CD4-positive, alpha-beta T cell (primary cell): Measurements from ENCODE around the gene OR8U1. TPM values are rescaled to one million over a fixed set of nuclear protein-coding genes. Genes with fewer than 3 reads are reported as not detected.

Experiments
- ATAC-seq: fragments of 200-7000 bp; cut with Tn5 transposase; one replicate; pipeline ENCODE4 v1.10.0; 2022; ENCODE audit warnings: mild to moderate bottlenecking; ENCODE audit not compliant: poor library complexity
- CTCF ChIA-PET: fragments of 350-600 bp; sonication (Branson Sonifier 250); formaldehyde crosslinking; loops from one replicate; lab custom pipeline; 2021; ENCODE audit warnings: antibody characterized with exemption, inconsistent platforms; lab: Charles Lee
- POLR2A ChIA-PET: fragments of 350-600 bp; sonication (Branson Sonifier 250); formaldehyde crosslinking; loops from one replicate; lab custom pipeline; 2021; ENCODE audit warnings: antibody characterized with exemption, inconsistent platforms; lab: Charles Lee
- DNase-seq, 14 experiments: peaks; one replicate each; pipeline ENCODE4 v3.0.0-alpha.2; 2013 to 2020; ENCODE audit warnings: mixed read lengths in 2 of 14
- H3K27ac ChIP-seq, 2 donors: one replicate each; pipeline versions ENCODE4 v1.5.1 to v1.7.0; 2013; ENCODE audit warnings: low read length in 2 of 2, low read depth in 1 of 2, mild to moderate bottlenecking in 1 of 2
- H3K27me3 ChIP-seq, 2 experiments: 1 replicate in 1 of 2; 2 replicates in 1 of 2; pipeline versions ENCODE4 v1.6.1 to v1.7.0; 2013; ENCODE audit warnings: low read length in 2 of 2, control low read depth in 1 of 2, mild to moderate bottlenecking in 1 of 2, moderate library complexity in 1 of 2; ENCODE audit not compliant: insufficient read depth in 2 of 2, control insufficient read depth in 1 of 2
- H3K36me3 ChIP-seq: one replicate; pipeline ENCODE4 v1.6.1; 2013; ENCODE audit warnings: low read length, control low read depth; ENCODE audit not compliant: insufficient read depth
- H3K4me1 ChIP-seq: one replicate; pipeline ENCODE4 v1.6.1; 2013; ENCODE audit warnings: low read length, control low read depth; ENCODE audit not compliant: insufficient read depth
- H3K4me3 ChIP-seq: one replicate; pipeline ENCODE4 v1.5.1; 2013; ENCODE audit warnings: mild to moderate bottlenecking, low read length, moderate library complexity
- H3K9me3 ChIP-seq, 2 experiments: 1 replicate in 1 of 2; 2 replicates in 1 of 2; pipeline versions ENCODE4 v1.6.1 to v1.7.0; 2013; ENCODE audit warnings: low read length in 2 of 2, mild to moderate bottlenecking in 2 of 2, control low read depth in 1 of 2, moderate library complexity in 1 of 2; ENCODE audit not compliant: control insufficient read depth in 1 of 2, insufficient read depth in 1 of 2
- H3K27ac Mint-ChIP-seq: one replicate; pipeline ENCODE4 v1.8.0; 2020; ENCODE audit warnings: mixed read lengths
- H3K27me3 Mint-ChIP-seq: one replicate; pipeline ENCODE4 v1.8.0; 2021; ENCODE audit warnings: mixed read lengths
- H3K36me3 Mint-ChIP-seq: one replicate; pipeline ENCODE4 v1.8.0; 2021; ENCODE audit warnings: low read depth, mixed read lengths
- H3K4me1 Mint-ChIP-seq: one replicate; pipeline ENCODE4 v1.8.0; 2021; ENCODE audit warnings: low read depth, mixed read lengths
- H3K4me3 Mint-ChIP-seq: one replicate; pipeline ENCODE4 v1.8.0; 2020; ENCODE audit warnings: mild to moderate bottlenecking, mixed read lengths
- H3K9me3 Mint-ChIP-seq: one replicate; pipeline ENCODE4 v1.8.0; 2020; ENCODE audit warnings: mixed read lengths
- intact Hi-C, 2 experiments: fragments of 100-400 bp; cut with DNase I in 1 of 2; cut with micrococcal nuclease in 1 of 2; formaldehyde crosslinking; loops; one replicate each; pipeline versions ENCODE4 v1.15.1 to v1.9.0; 2023 to 2025; cut with DNase I, micrococcal nuclease
- total RNA-seq, 174 experiments: library from RNA in 2 of 174; stranded (reverse) in 2 of 174; gene quantifications; one replicate each; pipeline ENCODE4 v1.2.3 and lab custom pipeline; 2021 to 2026
- TF ChIP-seq, protein P1 (sequence below): fragments of 200-600 bp; IDR thresholded peaks from one replicate; pipeline ENCODE4 v1.8.0; 2022; ENCODE audit warnings: antibody characterized with exemption, mild to moderate bottlenecking

Gene OR8U1
- total RNA-seq, 2 experiments from 2014 or later: not detected

GRCh38 chr11:56340289-56340688 is 35.1 kb upstream of the OR8U1 start:
- Mint-ChIP-seq H3K27me3 (no peaks in the 10 kb centered on the region), H3K27ac (no peak overlapping the region), H3K4me3 (no peak overlapping the region), H3K4me1 (no peaks in the 10 kb centered on the region), H3K9me3 (peaks cover 11% of the 10 kb centered on the region), H3K36me3 (no peaks in the 10 kb centered on the region)
- intact Hi-C loops: no loop called here
- H3K4me3 ChIP-seq: no peak overlapping the region
- DNase-seq (no peak), ATAC-seq (no peak)
- no peak overlapping the region for H3K27ac ChIP-seq
- no peaks in the 10 kb centered on the region for H3K27me3 ChIP-seq
- H3K36me3 ChIP-seq: no peaks in the 10 kb centered on the region
- no peaks in the 10 kb centered on the region for H3K4me1 ChIP-seq
- ChIA-PET CTCF (no interaction called here), POLR2A (no interaction called here)
- peaks cover 0 to 6% of the 10 kb centered on the region in 2 experiments for H3K9me3 ChIP-seq
- TF ChIP-seq, protein P1, sequence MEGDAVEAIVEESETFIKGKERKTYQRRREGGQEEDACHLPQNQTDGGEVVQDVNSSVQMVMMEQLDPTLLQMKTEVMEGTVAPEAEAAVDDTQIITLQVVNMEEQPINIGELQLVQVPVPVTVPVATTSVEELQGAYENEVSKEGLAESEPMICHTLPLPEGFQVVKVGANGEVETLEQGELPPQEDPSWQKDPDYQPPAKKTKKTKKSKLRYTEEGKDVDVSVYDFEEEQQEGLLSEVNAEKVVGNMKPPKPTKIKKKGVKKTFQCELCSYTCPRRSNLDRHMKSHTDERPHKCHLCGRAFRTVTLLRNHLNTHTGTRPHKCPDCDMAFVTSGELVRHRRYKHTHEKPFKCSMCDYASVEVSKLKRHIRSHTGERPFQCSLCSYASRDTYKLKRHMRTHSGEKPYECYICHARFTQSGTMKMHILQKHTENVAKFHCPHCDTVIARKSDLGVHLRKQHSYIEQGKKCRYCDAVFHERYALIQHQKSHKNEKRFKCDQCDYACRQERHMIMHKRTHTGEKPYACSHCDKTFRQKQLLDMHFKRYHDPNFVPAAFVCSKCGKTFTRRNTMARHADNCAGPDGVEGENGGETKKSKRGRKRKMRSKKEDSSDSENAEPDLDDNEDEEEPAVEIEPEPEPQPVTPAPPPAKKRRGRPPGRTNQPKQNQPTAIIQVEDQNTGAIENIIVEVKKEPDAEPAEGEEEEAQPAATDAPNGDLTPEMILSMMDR: no peak

DNA sequence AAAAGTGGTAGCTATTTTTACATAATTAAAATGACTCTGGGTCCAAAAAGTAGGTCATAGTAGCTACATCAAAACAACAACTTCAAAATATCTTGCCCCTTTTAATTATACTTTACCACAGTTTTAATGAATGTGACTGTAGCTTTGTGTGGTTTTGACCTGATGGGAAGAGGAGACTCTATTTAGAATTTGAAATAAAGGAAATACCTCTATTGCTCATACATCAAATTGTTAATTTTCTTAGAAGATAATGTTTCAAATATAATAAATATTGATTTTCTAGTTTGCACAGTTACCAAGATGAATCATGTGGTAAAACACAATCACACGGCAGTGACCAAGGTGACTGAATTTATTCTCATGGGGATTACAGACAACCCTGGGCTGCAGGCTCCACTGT is 29.7 kb upstream of the OR8U1 start, which contains the start of gene OR8K1:
Gene OR8K1 (plus strand): TSS at position 301 of the 400 bp plus-strand sequence. CDS start 0 bp downstream, at position 301.
- H3K4me3 ChIP-seq: no peak within 1 kb of the TSS
- H3K27me3 ChIP-seq: no peaks in the 10 kb centered on the region
- H3K4me1 ChIP-seq: no peaks in the 10 kb centered on the region
- H3K9me3 Mint-ChIP-seq: peaks cover 10% of the 10 kb centered on the region
- H3K36me3 ChIP-seq: no peaks in the 10 kb centered on the region
- no peaks in the 10 kb centered on the region for H3K27me3 Mint-ChIP-seq
- no peak within 1 kb of the TSS for H3K4me3 Mint-ChIP-seq
- H3K27ac Mint-ChIP-seq: no peak within 1 kb of the TSS
- H3K27ac ChIP-seq: no peak within 1 kb of the TSS
- ATAC-seq: no peak
- no peaks in the 10 kb centered on the region for H3K36me3 Mint-ChIP-seq
- H3K9me3 ChIP-seq: peaks cover 6 to 7% of the 10 kb centered on the region in 2 experiments
- TF ChIP-seq, protein P1: no peak
- no peaks in the 10 kb centered on the region for H3K4me1 Mint-ChIP-seq
- intact Hi-C loops: no loop called here
- CTCF ChIA-PET: interaction anchor here (0.6 kb wide), 1 partner anchor 140 kb away, joined by 4 read pairs; no protein-coding TSS in a partner anchor
- DNase-seq: no peak
- POLR2A ChIA-PET: no interaction called here

DNA sequence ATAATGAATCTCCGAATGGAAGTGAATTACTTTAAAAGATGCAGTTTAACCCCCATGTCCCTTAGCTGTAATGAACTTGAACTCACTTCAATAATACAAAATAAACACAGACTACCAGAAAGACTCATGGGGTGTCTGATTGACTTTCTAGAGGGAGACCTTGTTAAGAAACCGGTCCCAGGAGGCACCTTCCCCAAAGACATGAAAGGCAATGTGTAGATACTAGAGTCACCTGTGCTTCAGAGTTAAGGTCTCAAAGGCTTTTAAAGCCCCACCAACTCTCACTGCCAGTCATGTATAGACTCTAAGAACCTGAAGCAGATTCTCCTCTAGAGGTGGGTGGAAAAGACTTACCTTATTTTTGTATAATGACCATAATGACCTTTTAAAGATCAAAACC is 21.4 kb upstream of the OR8U1 start, which contains the start of gene OR8J1:
Gene OR8J1 (plus strand): TSS at position 301 of the 400 bp plus-strand sequence. CDS start 5,956 bp downstream, outside the sequence.
- H3K4me1 Mint-ChIP-seq: no peaks in the 10 kb centered on the region
- TF ChIP-seq, protein P1: no peak
- Histone ChIP-seq H3K4me3 (no peak within 1 kb of the TSS), H3K27ac (no peak within 1 kb of the TSS), H3K27me3 (no peaks in the 10 kb centered on the region), H3K9me3 (no peaks in the 10 kb centered on the region), H3K36me3 (no peaks in the 10 kb centered on the region), H3K4me1 (no peaks in the 10 kb centered on the region)
- ChIA-PET CTCF (no interaction called here), POLR2A (no interaction called here)
- no peak for DNase-seq
- no peak within 1 kb of the TSS for H3K27ac Mint-ChIP-seq
- intact Hi-C loops: no loop called here
- H3K9me3 Mint-ChIP-seq: no peaks in the 10 kb centered on the region
- no peaks in the 10 kb centered on the region for H3K27me3 Mint-ChIP-seq
- no peaks in the 10 kb centered on the region for H3K36me3 Mint-ChIP-seq
- H3K4me3 Mint-ChIP-seq: no peak within 1 kb of the TSS
- ATAC-seq: no peak
